ENCODE data around the gene CERT1.
A peak's percentile ranks its signal among the peaks of the same experiment; 100 is the strongest.
"Not testable (repeated sequence)": the region's sequence is repeated elsewhere in the genome, so short reads cannot be mapped to it uniquely, and the experiment has no call there.

Gene CERT1

GRCh38 chr5:75511435-75512382, at the start of gene CERT1, which contains the start of gene POLK:
CERT1 (minus strand) TSS chr5:75511629; CDS start chr5:75511207, 422 bp downstream.
POLK (plus strand) TSS chr5:75511891.
- peak; percentile 98 for DNase-seq

- DNase-seq = not testable (repeated sequence)
Measured at GRCh38 chr5:75560655-75561054, 49.2 kb upstream of the CERT1 start.

DNA sequence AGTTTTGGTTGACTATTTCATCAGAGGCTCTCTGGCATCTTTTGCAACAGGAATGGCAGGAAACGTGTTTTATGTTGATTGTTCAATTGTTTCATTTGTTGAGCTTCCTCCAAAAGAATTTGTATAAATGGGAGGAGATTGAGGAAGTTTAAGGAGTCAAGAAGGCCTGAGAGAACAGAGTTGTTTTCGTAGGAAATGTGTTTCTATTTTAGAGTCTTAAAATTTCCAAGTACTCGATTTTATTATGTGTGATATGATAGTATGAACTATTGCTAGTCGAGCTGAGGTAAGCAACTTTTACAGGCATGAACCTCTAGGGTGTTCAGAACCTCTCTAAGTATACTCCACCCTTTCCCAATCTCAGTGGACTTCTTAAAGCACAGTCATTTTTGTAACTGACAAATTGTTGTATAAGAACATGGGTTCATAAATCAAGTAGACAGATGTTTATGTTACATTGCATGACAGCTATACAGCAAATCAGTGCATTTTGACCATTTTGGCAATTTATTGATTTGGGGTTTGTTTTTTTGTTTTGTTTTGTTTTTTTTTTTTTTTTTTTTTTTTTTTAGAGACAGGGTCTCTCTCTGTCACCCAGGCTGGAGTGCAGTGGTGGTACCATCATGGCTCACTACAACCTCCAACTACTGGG, 47.7 kb upstream of the CERT1 start:
- DNase-seq = no peak

- DNase-seq = no peak
Measured at GRCh38 chr5:75558221-75558620, 46.8 kb upstream of the CERT1 start.

DNA sequence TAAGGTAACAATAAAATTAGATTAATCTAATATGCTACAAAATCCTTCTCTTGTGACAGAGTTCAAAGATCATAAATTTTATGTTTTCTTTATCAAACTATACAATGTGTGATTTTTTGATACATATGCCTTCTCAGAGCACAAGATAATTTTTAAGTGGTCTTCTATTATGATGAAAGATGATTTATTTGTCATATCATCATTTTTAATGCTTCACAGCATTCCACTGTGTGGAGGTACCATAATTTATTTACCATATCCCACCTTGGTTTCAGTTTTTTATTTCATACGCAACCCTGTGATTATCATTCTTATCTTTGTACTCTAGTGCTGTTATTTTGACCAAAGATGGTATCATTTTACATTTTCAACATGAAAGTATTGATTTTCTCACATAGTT, 41.9 kb upstream of the CERT1 start:
- no peak for DNase-seq

- no peak for DNase-seq
Measured at GRCh38 chr5:75552764-75553163, 41.3 kb upstream of the CERT1 start.

- DNase-seq = no peak
Measured at GRCh38 chr5:75551471-75551870, 40.0 kb upstream of the CERT1 start.

DNA sequence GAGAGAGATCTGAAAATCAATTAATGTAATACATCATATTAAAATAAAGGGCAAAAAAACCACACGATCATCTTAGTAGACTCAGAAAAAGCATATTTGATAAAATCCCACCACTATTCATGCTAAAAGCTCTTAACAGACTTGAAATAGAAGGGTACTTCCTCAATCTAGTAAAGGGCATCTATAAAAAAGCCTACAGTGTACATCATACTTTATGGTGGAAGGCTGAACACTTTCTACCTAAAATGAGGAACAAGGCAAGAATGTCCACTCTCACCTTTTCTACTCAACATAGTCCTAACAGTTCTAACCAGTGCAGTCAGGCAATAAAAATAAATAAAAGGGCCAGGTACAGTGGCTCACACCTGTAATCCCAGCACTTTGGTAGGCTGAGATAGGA, 39.2 kb upstream of the CERT1 start:
- no peak for DNase-seq

GRCh38 chr5:75547812-75548211, 36.4 kb upstream of the CERT1 start:
- DNase-seq = no peak

DNA sequence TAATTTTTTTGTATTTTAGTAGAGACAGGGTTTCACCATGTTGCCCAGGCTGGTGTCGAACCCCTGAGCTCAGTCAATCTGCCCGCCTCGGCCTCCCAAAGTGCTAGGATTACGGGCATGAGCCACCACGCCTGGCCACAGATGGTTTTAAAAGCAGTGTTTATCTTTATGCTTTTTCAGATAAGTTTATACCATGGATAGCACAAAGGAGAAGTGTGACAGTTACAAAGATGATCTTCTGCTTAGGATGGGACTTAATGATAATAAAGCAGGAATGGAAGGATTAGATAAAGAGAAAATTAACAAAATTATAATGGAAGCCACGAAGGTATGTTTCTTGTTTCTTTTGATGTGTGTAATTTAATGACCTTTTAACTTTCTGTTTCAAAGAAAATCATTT, 35.4 kb upstream of the CERT1 start:
- no peak for DNase-seq

GRCh38 chr5:75545131-75545530, 33.7 kb upstream of the CERT1 start:
- no peak for DNase-seq

- DNase-seq = no peak
Measured at GRCh38 chr5:75538211-75538610, 26.8 kb upstream of the CERT1 start.

GRCh38 chr5:75536694-75537360, 25.4 kb upstream of the CERT1 start:
- DNase-seq = no peak

DNA sequence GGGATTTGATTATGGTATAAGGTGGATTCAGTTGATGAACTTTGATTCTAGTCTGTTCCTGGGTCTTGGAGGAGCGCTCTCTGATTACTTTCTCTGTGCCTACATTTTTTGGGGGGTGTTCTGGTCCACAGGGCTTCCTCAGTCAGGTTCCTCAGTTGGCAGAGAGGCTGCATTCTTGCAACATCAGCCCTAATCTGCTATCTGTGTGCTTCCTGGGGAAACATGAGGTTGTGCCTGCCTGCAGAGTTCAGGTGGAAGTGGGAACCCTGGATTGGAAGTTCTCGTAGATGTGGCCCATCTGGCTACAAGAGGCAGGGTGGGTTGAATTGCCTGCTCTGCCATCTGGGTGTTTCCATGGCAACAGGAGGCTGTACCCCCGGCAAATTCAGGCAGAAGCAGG, 24.7 kb upstream of the CERT1 start:
- no peak for DNase-seq

DNA sequence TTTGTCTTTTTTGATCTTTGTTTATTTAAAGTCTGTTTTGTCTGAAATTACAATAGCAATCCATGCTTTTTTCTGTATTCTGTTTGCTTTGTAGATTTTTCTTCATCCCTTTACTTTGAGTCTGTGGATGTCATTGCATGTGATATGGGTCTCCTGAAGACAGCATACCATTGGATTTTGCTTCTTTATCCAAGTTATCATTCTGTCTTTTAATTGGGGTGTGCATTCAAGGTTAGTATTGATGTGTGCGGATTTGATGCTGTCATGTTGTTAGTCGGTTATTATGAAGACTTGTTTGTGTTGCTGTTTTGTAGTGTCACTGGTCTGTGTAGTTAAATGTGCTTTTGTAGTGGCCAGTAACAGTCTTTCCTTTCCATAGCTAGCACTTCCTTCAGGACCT, 23.3 kb upstream of the CERT1 start:
- DNase-seq = no peak

DNA sequence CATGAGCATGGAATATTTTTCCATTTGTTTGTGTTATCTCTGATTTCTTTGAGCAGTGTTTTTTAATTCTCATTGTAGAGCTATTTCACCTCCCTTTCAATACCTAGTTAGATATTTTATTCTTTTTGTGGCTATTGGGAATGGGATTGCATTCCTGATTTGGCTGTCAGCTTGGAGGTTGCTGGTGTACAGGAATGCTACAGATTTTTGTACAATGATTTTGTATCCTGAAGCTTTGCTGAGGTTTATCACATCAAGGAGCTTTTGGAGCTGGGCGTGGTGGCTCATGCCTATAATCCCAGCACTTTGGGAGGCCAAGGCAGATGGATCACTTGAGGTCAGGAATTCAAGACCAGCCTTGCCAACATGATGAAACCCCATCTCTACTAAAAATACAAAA, 22.3 kb upstream of the CERT1 start:
- not testable (repeated sequence) for DNase-seq

DNA sequence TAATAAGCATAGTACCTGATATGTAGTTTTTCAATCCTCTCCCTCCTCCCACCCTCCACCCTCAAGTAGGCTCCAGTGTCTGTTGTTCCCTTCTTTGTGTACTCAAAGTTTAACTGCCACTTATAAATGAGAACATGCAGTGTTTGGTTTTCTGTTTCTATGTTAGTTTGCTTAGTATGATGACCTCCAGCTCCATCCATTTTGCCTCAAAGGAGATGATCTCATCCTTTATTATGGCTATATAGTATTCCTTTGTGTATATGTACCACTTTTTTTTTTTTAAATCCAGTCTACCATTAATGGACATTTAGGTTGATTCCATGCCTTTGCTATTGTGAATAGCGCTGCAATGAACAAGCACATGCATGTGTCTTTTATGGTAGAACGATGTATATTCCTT, 20.8 kb upstream of the CERT1 start:
- DNase-seq = no peak

- DNase-seq = no peak
Measured at GRCh38 chr5:75529185-75529584, 17.8 kb upstream of the CERT1 start.

DNA sequence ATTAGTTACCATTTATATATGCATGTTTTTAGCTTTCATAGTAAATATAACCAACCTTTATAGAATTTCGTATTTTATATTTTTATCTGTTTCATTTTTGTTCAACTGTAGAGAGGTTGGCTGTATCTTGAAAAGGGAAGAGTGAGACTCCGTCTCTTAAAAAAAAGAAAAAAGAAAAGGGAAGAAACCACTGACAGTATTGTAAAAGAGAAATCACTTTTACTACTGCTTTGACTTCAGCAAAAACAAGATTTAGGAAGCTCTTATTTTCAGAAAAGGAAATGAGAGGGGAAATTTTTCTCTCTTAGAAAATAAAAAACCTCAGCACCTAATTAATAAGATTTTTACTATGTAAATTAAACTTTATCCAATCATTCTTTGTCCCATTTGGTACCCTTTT, 14.6 kb upstream of the CERT1 start:
- DNase-seq = no peak

- DNase-seq = no peak
Measured at GRCh38 chr5:75525344-75525743, 13.9 kb upstream of the CERT1 start.

DNA sequence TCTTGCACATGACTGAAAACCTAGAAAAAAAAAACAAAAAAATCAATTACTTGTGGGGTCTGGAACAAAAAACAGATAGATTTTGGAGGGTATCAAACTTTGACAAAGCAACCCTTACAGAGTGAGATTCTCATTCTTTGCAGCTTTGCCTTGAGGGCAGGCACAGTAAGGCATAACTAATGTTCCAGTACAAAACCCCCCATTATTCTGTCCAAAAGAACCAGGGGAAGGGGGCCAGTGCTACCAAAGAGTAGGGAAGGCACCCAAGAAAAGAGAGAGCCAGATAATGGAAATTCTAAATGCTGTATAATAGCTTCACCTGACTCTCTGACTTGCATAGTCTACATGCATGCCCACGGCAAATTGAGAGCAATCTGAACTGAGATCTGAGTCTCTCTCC, 13.2 kb upstream of the CERT1 start:
- DNase-seq = no peak

DNA sequence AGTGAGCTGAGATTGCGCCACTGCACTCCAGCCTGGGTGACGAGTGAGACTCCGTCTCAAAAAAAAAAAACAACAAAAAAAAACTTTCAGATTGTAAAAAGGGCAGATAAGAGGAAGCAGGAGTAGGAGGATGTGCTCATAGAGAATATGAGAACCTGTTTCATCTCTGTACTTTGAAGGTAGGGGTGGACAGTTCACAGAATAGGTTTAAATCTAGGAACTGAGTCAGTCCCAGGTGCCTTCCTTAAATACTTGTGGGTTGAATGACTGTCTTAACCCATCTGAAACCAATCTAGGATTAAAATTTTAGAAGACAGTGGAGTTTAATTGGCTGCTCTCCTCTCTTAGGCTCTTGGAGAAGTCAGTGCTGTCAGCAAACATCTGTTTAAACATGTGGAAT, 12.6 kb upstream of the CERT1 start:
- DNase-seq = no peak

- DNase-seq = no peak
Measured at GRCh38 chr5:75523275-75523674, 11.8 kb upstream of the CERT1 start.

GRCh38 chr5:75522542-75522941, 11.1 kb upstream of the CERT1 start:
- DNase-seq = no peak

Data from activated effector memory CD4-positive, alpha-beta T cell treated with anti-CD3 and anti-CD28 coated beads, Interleukin-2, amount 50 U/mL, for 16 hours (primary cell).